ENCODE results near the gene CLIP1.

- TF ChIP-seq SIN3A (IDR thresholded peaks at IDR 0.05; ENCODE audit: low read depth), result no peak
- no peak for TF ChIP-seq EGR1 (IDR thresholded peaks at IDR 0.05; ENCODE audit: low read depth)
- no peak for TF ChIP-seq CTCF (IDR thresholded peaks at IDR 0.05 in 2 of 3, conservative IDR thresholded peaks at IDR 0.05 in 1 of 3; ENCODE audit: borderline replicate concordance in 1 of 3, insufficient read depth in 1 of 3, low read depth in 2 of 3, low read length in 2 of 3)
Measured at GRCh38 chr12:122283680-122284079, 138.8 kb downstream of the CLIP1 start.

Data from HCT116 (cell line).